IgD-negative memory B cell (primary cell): ENCODE data around the gene NAPEPLD. TPM values are rescaled to one million over a fixed set of nuclear protein-coding genes. Genes with fewer than 3 reads are reported as not detected.
A peak's percentile ranks its signal among the peaks of the same experiment; 100 is the strongest.
"Not testable (repeated sequence)": the region's sequence is repeated elsewhere in the genome, so short reads cannot be mapped to it uniquely, and the experiment has no call there.

ENCODE experiments used
- H3K27ac Mint-ChIP-seq, 3 donors: one replicate each; pipeline ENCODE4 v1.8.0; 2020 to 2022; ENCODE audit warnings: mild to moderate bottlenecking in 3 of 3, mixed read lengths in 3 of 3, moderate library complexity in 1 of 3
- H3K27me3 Mint-ChIP-seq: one replicate; pipeline ENCODE4 v1.8.0; 2021; ENCODE audit warnings: mixed read lengths
- H3K36me3 Mint-ChIP-seq: one replicate; pipeline ENCODE4 v1.8.0; 2020; ENCODE audit warnings: mild to moderate bottlenecking, mixed read lengths
- H3K4me1 Mint-ChIP-seq, 3 donors: one replicate each; pipeline ENCODE4 v1.8.0; 2020 to 2022; ENCODE audit warnings: mixed read lengths in 3 of 3, mild to moderate bottlenecking in 1 of 3
- H3K4me3 Mint-ChIP-seq, 4 donors: one replicate each; pipeline ENCODE4 v1.8.0; 2020 to 2022; ENCODE audit warnings: mild to moderate bottlenecking in 4 of 4, mixed read lengths in 4 of 4, moderate library complexity in 3 of 4
- H3K9me3 Mint-ChIP-seq, 3 donors: one replicate each; pipeline ENCODE4 v1.8.0; 2020 to 2021; ENCODE audit warnings: mixed read lengths in 3 of 3, mild to moderate bottlenecking in 1 of 3
- polyA plus RNA-seq: library from polyadenylated mRNA; unstranded; fragments of 300-500 nt; fragmentation: Illumina TruSeq; gene quantifications from one replicate; pipeline ENCODE4 v1.2.3, GENCODE V29; 2021

NAPEPLD gene
- polyA plus RNA-seq, 1 donor from 2014 or later: 8.0 TPM

DNA sequence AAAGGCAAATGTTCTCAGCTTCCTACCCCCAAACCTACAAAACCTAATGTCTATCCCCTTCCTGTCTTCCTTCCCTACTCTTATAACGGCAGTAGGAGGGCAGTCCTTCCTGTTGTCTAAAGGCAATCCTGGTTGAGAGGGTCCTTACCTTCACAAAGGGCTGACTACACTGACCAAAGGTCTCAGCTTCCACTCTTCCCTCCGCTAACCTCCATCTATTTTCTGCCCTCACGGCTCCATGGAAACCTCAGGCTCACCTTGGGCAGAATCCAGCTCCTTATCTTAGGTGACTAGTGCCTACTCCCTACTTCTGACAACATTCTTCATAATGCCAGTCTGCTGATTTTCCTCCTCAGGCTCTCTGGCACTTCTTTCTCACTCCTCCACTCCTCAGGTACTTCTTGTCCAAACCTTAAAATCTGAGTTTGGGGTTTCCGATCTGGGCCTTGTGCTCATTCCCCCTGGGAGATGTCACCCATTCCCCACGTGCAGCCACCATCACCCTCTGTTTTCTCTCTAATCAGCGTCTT, 74.8 kb downstream of the NAPEPLD start:
- Mint-ChIP-seq H3K36me3 (no peaks in the 10 kb centered on the region), H3K27me3 (no peaks in the 10 kb centered on the region), H3K4me1 (peaks cover 15 to 25% (median 24%) of the 10 kb centered on the region in 3 donors), H3K27ac (peak overlapping the region; percentile 70 to 98 (median 97)), H3K9me3 (no peaks in the 10 kb centered on the region), H3K4me3 (peak overlapping the region; percentile 78 to 97 (median 96))

DNA sequence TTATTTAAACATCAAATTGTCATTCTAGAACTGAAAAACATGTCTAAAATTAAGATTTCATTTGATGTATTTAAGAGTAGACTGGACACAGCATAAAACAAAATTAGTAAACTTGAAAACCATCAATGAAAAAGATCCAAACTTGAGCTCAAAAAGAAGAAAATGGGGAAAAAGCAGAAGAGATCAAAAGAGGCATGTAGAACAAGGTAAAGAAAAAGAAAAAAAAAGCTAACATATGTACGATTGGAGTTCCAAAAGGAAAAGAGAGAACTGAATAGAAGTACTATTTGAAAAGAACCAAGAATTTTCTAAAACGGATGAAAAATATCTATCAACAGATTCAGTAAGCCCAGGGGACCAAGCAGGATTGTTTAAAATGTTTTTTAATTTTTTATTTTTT, 77.9 kb downstream of the NAPEPLD start:
- Mint-ChIP-seq H3K4me1 (peaks cover 9 to 15% (median 15%) of the 10 kb centered on the region in 3 donors), H3K36me3 (no peaks in the 10 kb centered on the region), H3K27ac (no peak overlapping the region), H3K4me3 (peak overlapping the region in 1 of 4 donors; percentile 49), H3K9me3 (no peaks in the 10 kb centered on the region), H3K27me3 (no peaks in the 10 kb centered on the region)

DNA sequence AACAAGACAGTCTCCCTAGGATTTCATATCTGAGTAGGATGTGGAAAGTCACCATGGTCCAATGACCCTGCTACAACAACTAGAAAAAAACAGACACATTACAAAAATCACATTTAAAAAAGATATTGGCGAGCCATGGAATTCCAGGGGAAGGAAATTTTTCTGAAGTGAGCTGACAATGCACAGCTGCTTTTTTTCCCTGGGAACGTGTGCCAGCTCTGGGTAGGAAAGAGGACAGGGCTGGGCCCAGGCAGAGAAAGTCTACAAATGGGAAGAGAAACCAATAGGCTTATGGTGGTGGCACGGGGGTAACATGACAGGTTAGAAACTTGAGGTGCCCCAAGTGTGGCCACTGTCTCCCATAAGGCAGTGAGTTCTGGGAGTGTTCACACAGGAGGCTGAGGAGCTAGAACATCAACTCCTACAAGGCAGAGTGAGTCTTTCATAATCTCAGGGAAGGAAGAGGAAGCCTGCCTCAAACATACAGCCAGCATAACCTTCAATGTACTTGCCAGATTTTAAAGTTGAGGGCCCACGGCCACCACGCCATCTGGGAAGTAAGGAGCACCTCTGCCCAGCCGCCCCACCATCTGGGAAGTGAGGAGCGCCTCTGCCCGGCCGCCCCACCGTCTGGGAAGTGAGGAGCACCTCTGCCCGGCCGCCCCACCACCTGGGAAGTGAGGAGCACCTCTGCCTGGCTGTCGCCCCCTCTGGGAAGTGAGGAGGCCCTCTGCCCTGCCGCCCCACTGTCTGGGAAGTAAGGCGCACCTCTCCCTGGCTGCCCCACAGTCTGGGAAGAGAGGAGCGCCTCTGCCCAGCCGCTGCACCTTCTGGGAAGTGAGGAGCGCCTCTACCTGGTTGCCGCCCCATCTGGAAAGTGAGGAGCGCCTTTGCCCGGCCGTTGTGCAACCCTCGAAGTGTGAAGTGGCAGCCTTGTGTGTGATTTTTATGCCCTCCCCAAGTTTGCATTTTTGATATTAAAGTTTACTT, 80.2 kb downstream of the NAPEPLD start:
- H3K36me3 Mint-ChIP-seq: no peaks in the 10 kb centered on the region
- H3K27ac Mint-ChIP-seq: no peak overlapping the region
- no peaks in the 10 kb centered on the region for H3K9me3 Mint-ChIP-seq
- H3K27me3 Mint-ChIP-seq: no peaks in the 10 kb centered on the region
- no peak overlapping the region for H3K4me3 Mint-ChIP-seq
- H3K4me1 Mint-ChIP-seq: no peaks in the 10 kb centered on the region

DNA sequence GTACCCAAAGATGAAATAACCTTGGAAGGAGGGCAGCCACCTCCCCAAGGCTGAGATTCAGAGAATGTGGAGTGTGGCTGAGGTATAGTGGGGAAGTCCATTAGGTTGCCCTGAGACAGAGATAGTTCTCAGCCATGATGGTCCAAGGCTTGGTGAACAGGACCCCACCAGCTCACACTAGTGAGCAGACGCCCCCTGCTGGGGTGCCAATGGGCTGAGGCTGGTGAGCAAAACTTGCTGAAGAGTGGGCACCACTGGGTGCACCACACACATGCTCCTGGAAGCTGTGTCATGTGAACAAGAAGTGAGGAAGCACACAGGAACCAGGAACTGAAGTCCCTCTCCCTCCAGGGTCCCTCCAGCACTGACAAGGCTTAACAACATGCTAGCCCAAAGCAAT, 83.2 kb downstream of the NAPEPLD start:
- H3K9me3 Mint-ChIP-seq: no peaks in the 10 kb centered on the region
- H3K36me3 Mint-ChIP-seq: no peaks in the 10 kb centered on the region
- peaks cover 0 to 2% (median 0%) of the 10 kb centered on the region in 3 donors for H3K4me1 Mint-ChIP-seq
- H3K27me3 Mint-ChIP-seq: no peaks in the 10 kb centered on the region
- H3K27ac Mint-ChIP-seq: no peak overlapping the region
- H3K4me3 Mint-ChIP-seq: no peak overlapping the region

DNA sequence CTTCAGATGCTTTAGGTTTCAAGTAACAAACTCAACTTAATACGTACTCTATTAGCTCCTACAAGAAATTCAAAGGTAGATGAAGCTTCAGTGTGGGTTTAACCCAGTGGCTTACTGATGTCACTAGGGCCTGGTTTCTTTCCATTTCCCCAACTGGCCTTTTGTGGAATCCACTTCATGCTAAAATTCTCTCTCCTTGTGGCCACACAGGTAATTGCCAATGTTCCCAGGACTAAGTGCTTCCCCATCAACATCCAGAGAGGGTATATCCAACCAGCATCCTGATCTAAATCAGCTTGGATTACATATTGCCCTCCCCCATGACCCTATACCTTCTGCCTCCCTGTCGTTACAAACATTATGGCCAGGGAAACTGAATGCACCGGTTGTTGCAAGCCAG, 85.0 kb downstream of the NAPEPLD start:
- Mint-ChIP-seq H3K36me3 (no peaks in the 10 kb centered on the region), H3K4me3 (no peak overlapping the region), H3K4me1 (peaks cover 0 to 2% (median 0%) of the 10 kb centered on the region in 3 donors), H3K27me3 (no peaks in the 10 kb centered on the region), H3K27ac (no peak overlapping the region), H3K9me3 (no peaks in the 10 kb centered on the region)

DNA sequence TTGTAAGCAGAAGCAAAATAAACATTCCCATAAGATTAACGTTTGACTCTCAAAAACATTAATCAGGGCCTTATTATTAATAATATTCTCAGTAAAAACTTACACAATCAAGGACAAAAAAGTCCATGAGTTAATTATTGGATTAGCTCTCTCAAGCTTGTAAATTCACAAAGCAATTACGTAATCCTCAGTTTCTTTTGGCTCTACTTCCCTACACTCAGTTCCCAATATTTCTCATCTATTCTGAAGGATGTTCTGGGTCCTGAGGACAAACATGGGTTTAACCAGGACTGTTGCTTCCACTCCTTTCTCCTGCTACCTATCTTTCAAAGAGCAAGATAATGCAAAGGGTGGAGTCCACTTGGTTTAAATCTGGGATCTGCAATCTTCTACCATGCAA, 89.4 kb downstream of the NAPEPLD start:
- Mint-ChIP-seq H3K9me3 (no peaks in the 10 kb centered on the region), H3K27ac (no peak overlapping the region), H3K4me1 (peaks cover 0 to 2% (median 0%) of the 10 kb centered on the region in 3 donors), H3K4me3 (no peak overlapping the region), H3K27me3 (no peaks in the 10 kb centered on the region), H3K36me3 (no peaks in the 10 kb centered on the region)

DNA sequence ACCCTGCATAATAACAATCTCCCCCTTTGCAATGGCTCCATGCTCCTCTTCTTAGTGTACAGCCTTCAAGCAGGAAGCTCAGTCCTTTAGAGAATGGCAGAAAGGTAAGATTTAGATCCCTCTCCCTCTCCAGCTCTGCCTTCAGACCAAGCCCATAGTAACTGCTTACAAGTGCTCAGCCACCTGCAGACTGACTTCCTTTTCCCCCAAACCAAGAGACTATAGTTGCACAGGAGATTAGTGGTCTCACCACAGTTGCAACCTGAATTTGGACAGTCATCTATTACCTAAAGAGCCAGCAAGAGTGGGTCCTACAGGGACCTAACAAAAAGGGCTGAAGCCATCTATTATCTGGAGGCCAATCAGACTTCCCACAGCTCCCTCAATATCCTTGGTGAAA, 90.8 kb downstream of the NAPEPLD start:
- Mint-ChIP-seq H3K4me3 (no peak overlapping the region), H3K27me3 (no peaks in the 10 kb centered on the region), H3K27ac (no peak overlapping the region), H3K36me3 (no peaks in the 10 kb centered on the region), H3K9me3 (no peaks in the 10 kb centered on the region), H3K4me1 (peaks cover 0 to 2% (median 0%) of the 10 kb centered on the region in 3 donors)

DNA sequence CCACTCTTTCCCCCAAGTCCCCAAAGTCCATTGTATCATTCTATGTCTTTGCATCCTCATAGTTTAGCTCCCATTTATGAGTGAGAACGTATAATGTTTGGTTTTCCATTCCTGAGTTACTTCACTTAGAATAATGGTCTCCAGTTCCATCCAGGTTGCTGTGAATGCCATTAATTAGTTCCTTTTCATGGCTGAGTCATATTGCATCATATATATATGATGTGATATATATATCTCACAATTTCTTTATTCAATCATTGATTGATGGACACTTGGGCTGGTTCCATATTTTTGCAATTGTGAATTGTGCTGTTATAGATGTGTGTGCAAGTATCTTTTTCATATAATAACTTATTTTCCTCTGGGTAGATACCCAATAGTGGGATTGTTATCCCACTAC, 92.9 kb downstream of the NAPEPLD start:
- not testable (repeated sequence) for H3K27ac Mint-ChIP-seq, H3K36me3 Mint-ChIP-seq, H3K27me3 Mint-ChIP-seq, H3K4me3 Mint-ChIP-seq, H3K9me3 Mint-ChIP-seq, H3K4me1 Mint-ChIP-seq

DNA sequence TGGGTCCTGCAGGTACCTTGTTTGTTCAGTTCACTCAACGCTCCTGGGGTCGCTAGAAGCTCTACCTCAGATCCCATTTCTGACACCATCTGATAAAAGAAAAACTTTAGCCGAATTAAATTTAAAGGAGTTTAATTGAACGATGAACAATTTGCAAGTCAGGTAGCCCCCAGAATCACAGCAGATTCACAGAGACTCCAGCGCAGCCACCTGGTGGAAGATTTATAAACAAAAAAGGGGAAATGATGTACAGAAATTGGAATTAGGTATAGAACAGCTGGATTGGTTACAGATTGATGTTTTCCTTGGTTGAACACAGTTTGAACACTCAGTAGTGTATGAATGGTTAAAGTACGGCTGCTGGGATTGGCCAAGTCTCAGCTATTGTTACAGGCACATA, 97.4 kb downstream of the NAPEPLD start:
- no peaks in the 10 kb centered on the region for H3K36me3 Mint-ChIP-seq
- peaks cover 0 to 8% (median 3%) of the 10 kb centered on the region in 3 donors for H3K9me3 Mint-ChIP-seq
- H3K27me3 Mint-ChIP-seq: no peaks in the 10 kb centered on the region
- H3K4me1 Mint-ChIP-seq: peaks cover 0 to 2% (median 0%) of the 10 kb centered on the region in 3 donors
- H3K4me3 Mint-ChIP-seq: no peak overlapping the region
- no peak overlapping the region for H3K27ac Mint-ChIP-seq

Other genes starting within 250 kb of the NAPEPLD start
- not detected for gene LRRC17, start 236.1 kb downstream of the NAPEPLD start, polyA plus RNA-seq
- 0.15 TPM for gene FBXL13, start 74.3 kb downstream of the NAPEPLD start, polyA plus RNA-seq
- 33.2 TPM for gene ARMC10, start 74.0 kb downstream of the NAPEPLD start, polyA plus RNA-seq
- gene PMPCB, start 148.3 kb upstream of the NAPEPLD start, polyA plus RNA-seq: 62.6 TPM
- 21.9 TPM for gene DNAJC2, start 195.7 kb upstream of the NAPEPLD start, polyA plus RNA-seq
- gene PSMC2, start 198.5 kb upstream of the NAPEPLD start, polyA plus RNA-seq: 89.1 TPM